ENCODE results near the gene TSSK2.

The TSSK2 gene

DNA sequence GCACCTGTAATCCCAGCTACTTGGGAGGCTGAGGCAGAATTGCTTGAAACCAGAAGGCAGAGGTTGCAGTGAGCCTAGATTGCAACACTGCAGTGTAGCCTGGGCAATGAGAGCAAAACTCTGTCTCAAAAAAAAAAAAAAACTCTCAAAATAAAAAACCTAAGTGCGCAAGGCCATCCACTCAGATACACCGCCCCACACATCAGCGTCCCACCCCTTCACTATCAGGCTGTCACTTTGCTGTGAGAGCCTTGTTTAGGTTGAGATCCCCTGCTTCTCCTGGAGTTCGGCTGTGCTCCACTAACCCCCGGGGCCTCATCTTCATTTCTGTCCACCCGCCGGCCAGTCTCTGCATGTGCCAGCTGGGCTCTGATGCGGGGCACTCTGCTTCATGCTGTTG, 35.3 kb downstream of the TSSK2 start:
- Histone ChIP-seq H3K36me3 (ENCODE audit: control insufficient read depth, insufficient read depth, low read length) (no peaks in the 10 kb centered on the region), H3K4me3 (replicated peaks; ENCODE audit: low read depth, low read length) (no peak overlapping the region), H3K27me3 (replicated peaks; ENCODE audit: control insufficient read depth, insufficient read depth, low read length) (peaks cover 4% of the 10 kb centered on the region; the same call in 1 of the 2 replicates)
- DNase-seq (ENCODE audit: extremely low read depth, insufficient read length): no peak
- TF ChIP-seq, protein P1, sequence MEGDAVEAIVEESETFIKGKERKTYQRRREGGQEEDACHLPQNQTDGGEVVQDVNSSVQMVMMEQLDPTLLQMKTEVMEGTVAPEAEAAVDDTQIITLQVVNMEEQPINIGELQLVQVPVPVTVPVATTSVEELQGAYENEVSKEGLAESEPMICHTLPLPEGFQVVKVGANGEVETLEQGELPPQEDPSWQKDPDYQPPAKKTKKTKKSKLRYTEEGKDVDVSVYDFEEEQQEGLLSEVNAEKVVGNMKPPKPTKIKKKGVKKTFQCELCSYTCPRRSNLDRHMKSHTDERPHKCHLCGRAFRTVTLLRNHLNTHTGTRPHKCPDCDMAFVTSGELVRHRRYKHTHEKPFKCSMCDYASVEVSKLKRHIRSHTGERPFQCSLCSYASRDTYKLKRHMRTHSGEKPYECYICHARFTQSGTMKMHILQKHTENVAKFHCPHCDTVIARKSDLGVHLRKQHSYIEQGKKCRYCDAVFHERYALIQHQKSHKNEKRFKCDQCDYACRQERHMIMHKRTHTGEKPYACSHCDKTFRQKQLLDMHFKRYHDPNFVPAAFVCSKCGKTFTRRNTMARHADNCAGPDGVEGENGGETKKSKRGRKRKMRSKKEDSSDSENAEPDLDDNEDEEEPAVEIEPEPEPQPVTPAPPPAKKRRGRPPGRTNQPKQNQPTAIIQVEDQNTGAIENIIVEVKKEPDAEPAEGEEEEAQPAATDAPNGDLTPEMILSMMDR (IDR thresholded peaks at IDR 0.05; ENCODE audit: insufficient read depth, low read length, poor library complexity, severe bottlenecking): no peak

DNA sequence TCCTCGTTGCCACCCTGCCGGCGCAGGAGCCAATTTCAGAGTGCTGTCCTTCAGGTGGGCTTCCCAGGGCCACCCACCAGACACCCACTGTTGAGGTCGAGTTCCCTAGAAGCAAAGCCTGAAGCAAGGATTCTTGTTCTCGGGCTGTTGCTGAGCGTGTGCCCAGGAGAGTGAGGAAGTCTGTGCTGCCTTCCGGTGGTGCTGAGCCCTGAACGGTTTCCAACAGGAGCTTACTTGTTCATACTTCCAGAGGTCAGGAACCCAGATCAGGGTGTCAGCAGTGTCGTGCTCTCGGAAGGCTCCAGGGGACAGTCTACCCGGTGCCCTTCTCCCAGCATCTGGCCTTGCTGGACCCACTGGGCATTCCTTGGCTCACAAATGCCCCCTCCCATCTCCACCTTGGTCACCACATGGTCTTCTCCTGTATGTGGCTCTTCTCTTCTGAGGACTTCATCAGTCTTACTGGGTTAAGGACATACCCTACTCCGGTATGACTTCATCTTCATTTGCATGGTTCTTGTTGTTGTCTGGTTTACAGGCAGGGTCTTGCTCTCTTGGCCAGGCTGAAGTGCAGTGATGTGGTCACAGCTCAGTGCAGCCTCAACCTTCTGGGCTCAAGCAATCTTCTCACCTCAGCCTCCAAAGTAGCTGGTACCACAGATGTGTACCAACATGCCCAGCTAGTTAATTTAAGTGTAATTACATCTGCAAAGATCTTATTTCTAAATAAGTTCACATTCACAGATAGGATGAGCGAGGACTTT, 36.2 kb downstream of the TSSK2 start:
- TF ChIP-seq, protein P1 (IDR thresholded peaks at IDR 0.05; ENCODE audit: insufficient read depth, low read length, poor library complexity, severe bottlenecking): no peak
- Histone ChIP-seq H3K4me3 (replicated peaks; ENCODE audit: low read depth, low read length) (no peak overlapping the region), H3K36me3 (ENCODE audit: control insufficient read depth, insufficient read depth, low read length) (no peaks in the 10 kb centered on the region), H3K27me3 (replicated peaks; ENCODE audit: control insufficient read depth, insufficient read depth, low read length) (peaks cover 4% of the 10 kb centered on the region; the same call in 1 of the 2 replicates)
- no peak for DNase-seq (ENCODE audit: extremely low read depth, insufficient read length)

DNA sequence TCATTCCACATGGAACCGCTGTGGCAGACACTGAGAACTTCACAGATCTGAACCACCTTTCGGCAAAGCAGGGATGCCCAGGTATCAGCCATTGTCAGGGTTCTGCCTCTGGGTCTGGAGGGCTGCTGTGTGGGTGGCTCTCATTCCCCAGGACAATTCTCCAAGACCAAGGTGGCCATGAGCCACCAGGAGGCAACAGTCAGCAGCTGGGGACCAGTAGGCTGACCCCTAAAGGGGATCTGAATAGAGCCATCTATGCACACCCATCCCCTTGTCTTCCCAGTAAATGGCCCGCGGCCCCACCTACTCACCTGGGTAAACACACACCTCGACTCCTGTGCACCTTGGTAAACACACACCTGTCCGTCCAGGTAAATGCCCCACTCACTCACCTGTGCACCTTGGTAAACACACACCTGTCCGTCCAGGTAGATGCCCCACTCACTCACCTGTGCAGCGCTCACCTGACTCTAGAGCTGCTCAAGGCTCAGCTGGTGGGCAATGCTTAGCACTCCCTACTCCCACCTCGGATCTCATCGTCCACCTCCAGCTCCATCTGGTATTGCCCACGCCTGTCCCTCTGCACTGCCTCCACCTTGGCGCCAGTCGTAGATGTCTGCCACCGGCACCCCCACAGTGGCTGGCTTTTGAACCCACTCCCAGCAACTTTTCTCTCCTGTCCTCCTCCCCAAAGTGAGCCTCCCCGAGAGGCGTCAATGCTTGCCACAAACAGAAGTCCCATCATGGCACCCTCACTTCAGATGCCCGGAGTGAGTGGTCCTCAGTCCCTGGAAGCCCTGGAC, 37.2 kb downstream of the TSSK2 start:
- Histone ChIP-seq H3K4me3 (replicated peaks; ENCODE audit: low read depth, low read length) (no peak overlapping the region), H3K27me3 (replicated peaks; ENCODE audit: control insufficient read depth, insufficient read depth, low read length) (peaks cover 4% of the 10 kb centered on the region; the same call in 1 of the 2 replicates), H3K36me3 (ENCODE audit: control insufficient read depth, insufficient read depth, low read length) (no peaks in the 10 kb centered on the region)
- DNase-seq (ENCODE audit: extremely low read depth, insufficient read length): no peak
- TF ChIP-seq, protein P1 (IDR thresholded peaks at IDR 0.05; ENCODE audit: insufficient read depth, low read length, poor library complexity, severe bottlenecking): no peak

DNA sequence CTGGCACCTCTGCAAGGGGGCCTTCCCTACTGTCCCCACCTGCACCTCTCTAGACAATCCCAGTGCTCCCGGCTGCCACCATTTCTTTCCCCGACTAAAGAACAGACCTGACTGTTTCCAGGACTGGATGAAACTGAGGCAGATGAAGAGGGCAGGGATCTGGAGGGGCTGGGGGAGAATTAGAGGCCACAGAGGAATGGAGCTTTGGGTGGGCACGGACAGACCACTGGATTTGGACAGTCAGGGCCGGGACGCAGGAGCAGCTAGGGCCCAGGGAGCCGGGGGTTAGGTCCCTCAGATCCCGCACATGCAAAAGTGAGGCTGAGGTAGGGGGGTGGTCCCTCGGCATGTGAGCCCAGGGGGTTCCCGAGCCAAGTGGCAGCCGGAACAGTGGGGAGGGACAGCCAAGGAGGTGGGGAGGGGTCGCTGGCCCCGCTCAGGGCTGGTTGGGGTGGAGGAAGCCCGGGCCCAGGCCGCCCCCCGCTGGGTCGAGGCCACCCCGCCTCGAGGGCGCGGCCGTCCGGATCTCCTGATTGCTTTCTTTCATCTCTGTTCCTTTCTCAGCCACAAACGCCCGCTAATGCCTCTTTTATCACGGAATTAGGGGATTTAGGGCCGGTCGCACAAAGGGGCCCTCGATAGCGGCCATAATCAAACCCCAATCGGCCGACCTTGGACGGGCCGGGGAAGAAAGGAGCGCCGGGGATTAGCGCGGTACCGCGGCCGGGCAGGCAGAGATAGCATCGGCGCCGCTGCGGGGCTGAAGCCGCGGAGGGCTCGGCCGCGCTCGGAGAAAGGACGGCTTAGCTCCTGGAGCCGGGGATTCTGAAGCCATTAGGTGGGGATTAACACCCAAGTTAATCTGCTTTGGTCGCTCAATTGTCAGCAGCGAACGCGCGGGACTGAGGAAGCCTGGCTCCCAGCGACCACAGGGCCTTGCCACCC, 38.2 kb downstream of the TSSK2 start:
- no peak for DNase-seq (ENCODE audit: extremely low read depth, insufficient read length)
- TF ChIP-seq, protein P1 (IDR thresholded peaks at IDR 0.05; ENCODE audit: insufficient read depth, low read length, poor library complexity, severe bottlenecking): no peak
- Histone ChIP-seq H3K27me3 (replicated peaks; ENCODE audit: control insufficient read depth, insufficient read depth, low read length) (peaks cover 4% of the 10 kb centered on the region; the same call in 1 of the 2 replicates), H3K4me3 (replicated peaks; ENCODE audit: low read depth, low read length) (no peak overlapping the region), H3K36me3 (ENCODE audit: control insufficient read depth, insufficient read depth, low read length) (no peaks in the 10 kb centered on the region)

DNA sequence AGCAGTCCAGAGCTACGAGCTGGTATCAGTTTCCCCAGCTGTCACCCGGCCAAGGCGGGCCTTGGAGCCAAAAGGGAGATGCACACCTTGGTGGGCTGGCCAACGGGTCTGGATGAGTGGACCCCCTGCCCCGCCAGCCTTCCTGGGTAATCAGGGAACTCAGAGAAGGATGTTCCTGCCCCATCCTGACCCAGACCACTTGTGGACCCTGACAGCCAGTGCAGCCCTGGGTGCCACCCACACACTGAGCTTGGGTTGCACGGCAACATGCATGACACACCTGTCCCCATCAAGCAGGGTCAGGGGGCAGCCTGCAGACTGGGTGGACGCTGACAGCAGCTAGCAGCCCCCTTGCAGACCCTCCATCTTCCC, 38.8 kb downstream of the TSSK2 start:
- DNase-seq (ENCODE audit: extremely low read depth, insufficient read length): no peak
- TF ChIP-seq, protein P1 (IDR thresholded peaks at IDR 0.05; ENCODE audit: insufficient read depth, low read length, poor library complexity, severe bottlenecking): no peak
- no peaks in the 10 kb centered on the region; the same call in none of the 2 replicates for H3K36me3 ChIP-seq (ENCODE audit: control insufficient read depth, insufficient read depth, low read length)
- H3K4me3 ChIP-seq (replicated peaks; ENCODE audit: low read depth, low read length): no peak overlapping the region
- H3K27me3 ChIP-seq (replicated peaks; ENCODE audit: control insufficient read depth, insufficient read depth, low read length): peaks cover 4% of the 10 kb centered on the region; the same call in 1 of the 2 replicates

Data from GM06990 (cell line).